HEK293 (cell line): Measurements from ENCODE around the gene TPSAB1.
A peak's percentile ranks its signal among the peaks of the same experiment; 100 is the strongest.

Source experiments
- BCL11A ChIP-seq: fragments of 450-650 bp; formaldehyde crosslinking; IDR thresholded peaks from 2 replicates; pipeline ENCODE4 v1.5.1; 2016; ENCODE audit warnings: low read depth, missing biosample characterization, missing genetic modification characterization
- BCL11B ChIP-seq: fragments of 450-650 bp; formaldehyde crosslinking; IDR thresholded peaks from 2 replicates; pipeline ENCODE4 v1.5.1; 2016; ENCODE audit warnings: low read depth, missing biosample characterization, missing genetic modification characterization
- EGR2 ChIP-seq: fragments of 450-650 bp; formaldehyde crosslinking; IDR thresholded peaks from 2 replicates; pipeline ENCODE4 v1.5.1; 2016; ENCODE audit warnings: low read depth, missing biosample characterization, missing genetic modification characterization
- IKZF3 ChIP-seq: fragments of 450-650 bp; IDR thresholded peaks from 2 replicates; pipeline ENCODE4 v1.5.0; 2018; ENCODE audit warnings: missing biosample characterization, mild to moderate bottlenecking, missing genetic modification characterization, moderate library complexity
- KLF10 ChIP-seq: fragments of 450-650 bp; IDR thresholded peaks from 2 replicates; pipeline ENCODE4 v1.5.1; 2018; ENCODE audit warnings: missing biosample characterization, mild to moderate bottlenecking, missing genetic modification characterization
- KLF8 ChIP-seq: fragments of 450-650 bp; formaldehyde crosslinking; IDR thresholded peaks from 2 replicates; pipeline ENCODE4 v1.5.1; 2016; ENCODE audit warnings: missing biosample characterization, missing genetic modification characterization
- MZF1 ChIP-seq: fragments of 450-650 bp; formaldehyde crosslinking; IDR thresholded peaks from 2 replicates; pipeline ENCODE4 v1.5.1; 2017; ENCODE audit warnings: missing biosample characterization, missing genetic modification characterization, borderline replicate concordance
- SCRT2 ChIP-seq: fragments of 450-650 bp; formaldehyde crosslinking; IDR thresholded peaks from 2 replicates; pipeline ENCODE4 v1.5.1; 2016; ENCODE audit warnings: missing biosample characterization, missing genetic modification characterization
- SP7 ChIP-seq: fragments of 450-650 bp; formaldehyde crosslinking; IDR thresholded peaks from 2 replicates; pipeline ENCODE4 v1.5.1; 2016; ENCODE audit warnings: missing biosample characterization, missing genetic modification characterization
- ZFP37 ChIP-seq: fragments of 450-650 bp; formaldehyde crosslinking; IDR thresholded peaks from 2 replicates; pipeline ENCODE4 v1.5.1; 2016; ENCODE audit warnings: missing biosample characterization, missing genetic modification characterization
- ZNF2 ChIP-seq: fragments of 450-650 bp; formaldehyde crosslinking; IDR thresholded peaks from 2 replicates; pipeline ENCODE4 v1.5.1; 2016; ENCODE audit warnings: missing biosample characterization, missing genetic modification characterization
- ZNF24 ChIP-seq: fragments of 450-650 bp; formaldehyde crosslinking; IDR thresholded peaks from 2 replicates; pipeline ENCODE4 v1.5.1; 2016; ENCODE audit warnings: missing biosample characterization, missing genetic modification characterization
- ZNF394 ChIP-seq: fragments of 450-650 bp; formaldehyde crosslinking; IDR thresholded peaks from 2 replicates; pipeline ENCODE4 v1.5.1; 2016; ENCODE audit warnings: missing biosample characterization, missing genetic modification characterization, mild to moderate bottlenecking, moderate library complexity, borderline replicate concordance
- ZNF521 ChIP-seq: fragments of 450-650 bp; formaldehyde crosslinking; IDR thresholded peaks from 2 replicates; pipeline ENCODE4 v1.5.1; 2017; ENCODE audit warnings: missing biosample characterization, mild to moderate bottlenecking, missing genetic modification characterization
- ZNF600 ChIP-seq: fragments of 450-650 bp; formaldehyde crosslinking; IDR thresholded peaks from 2 replicates; pipeline ENCODE4 v1.5.1; 2016; ENCODE audit warnings: missing biosample characterization, missing genetic modification characterization
- ZNF610 ChIP-seq: fragments of 450-650 bp; formaldehyde crosslinking; IDR thresholded peaks from 2 replicates; pipeline ENCODE4 v1.5.1; 2016; ENCODE audit warnings: missing biosample characterization, missing genetic modification characterization, borderline replicate concordance
- ZNF629 ChIP-seq: fragments of 450-650 bp; formaldehyde crosslinking; IDR thresholded peaks from 2 replicates; pipeline ENCODE4 v1.5.1; 2017; ENCODE audit warnings: missing biosample characterization, missing genetic modification characterization
- ZNF76 ChIP-seq: fragments of 450-650 bp; formaldehyde crosslinking; IDR thresholded peaks from 2 replicates; pipeline ENCODE4; 2016; ENCODE audit warnings: low read depth, missing biosample characterization, missing genetic modification characterization, borderline replicate concordance
- ZNF776 ChIP-seq: fragments of 450-650 bp; formaldehyde crosslinking; IDR thresholded peaks from 2 replicates; pipeline ENCODE4 v1.5.0; 2017; ENCODE audit warnings: missing biosample characterization, missing genetic modification characterization, borderline replicate concordance
- ZNF843 ChIP-seq: fragments of 450-650 bp; formaldehyde crosslinking; IDR thresholded peaks from 2 replicates; pipeline ENCODE4 v1.5.1; 2016; ENCODE audit warnings: missing biosample characterization, missing genetic modification characterization
- TF ChIP-seq, protein P1 (sequence below): fragments of 450-650 bp; formaldehyde crosslinking; IDR thresholded peaks from 2 replicates; pipeline ENCODE4 v1.5.1; 2017; ENCODE audit warnings: missing biosample characterization, missing genetic modification characterization
- TF ChIP-seq, protein P2 (sequence below): fragments of 450-650 bp; formaldehyde crosslinking; IDR thresholded peaks from 2 replicates; pipeline ENCODE4 v1.5.1; 2016; ENCODE audit warnings: missing biosample characterization, missing genetic modification characterization
- TF ChIP-seq, protein P3 (sequence below): fragments of 450-650 bp; formaldehyde crosslinking; IDR thresholded peaks from 2 replicates; pipeline ENCODE4 v1.5.1; 2017; ENCODE audit warnings: missing biosample characterization, missing genetic modification characterization
- TF ChIP-seq, protein P4 (sequence below): fragments of 450-650 bp; formaldehyde crosslinking; IDR thresholded peaks from 2 replicates; pipeline ENCODE4 v1.5.1; 2016; ENCODE audit warnings: missing biosample characterization, missing genetic modification characterization
- TF ChIP-seq, protein P5 (sequence below): fragments of 450-650 bp; formaldehyde crosslinking; IDR thresholded peaks from 2 replicates; pipeline ENCODE4 v1.5.1; 2016; ENCODE audit warnings: missing biosample characterization, missing genetic modification characterization
- TF ChIP-seq, protein P6 (sequence below): fragments of 450-650 bp; formaldehyde crosslinking; IDR thresholded peaks from 2 replicates; pipeline ENCODE4 v1.5.1; 2016; ENCODE audit warnings: missing biosample characterization, missing genetic modification characterization
- TF ChIP-seq, protein P7 (sequence below): fragments of 450-650 bp; formaldehyde crosslinking; IDR thresholded peaks from 2 replicates; pipeline ENCODE4 v1.5.1; 2017; ENCODE audit warnings: missing biosample characterization, missing genetic modification characterization

The TPSAB1 gene

DNA sequence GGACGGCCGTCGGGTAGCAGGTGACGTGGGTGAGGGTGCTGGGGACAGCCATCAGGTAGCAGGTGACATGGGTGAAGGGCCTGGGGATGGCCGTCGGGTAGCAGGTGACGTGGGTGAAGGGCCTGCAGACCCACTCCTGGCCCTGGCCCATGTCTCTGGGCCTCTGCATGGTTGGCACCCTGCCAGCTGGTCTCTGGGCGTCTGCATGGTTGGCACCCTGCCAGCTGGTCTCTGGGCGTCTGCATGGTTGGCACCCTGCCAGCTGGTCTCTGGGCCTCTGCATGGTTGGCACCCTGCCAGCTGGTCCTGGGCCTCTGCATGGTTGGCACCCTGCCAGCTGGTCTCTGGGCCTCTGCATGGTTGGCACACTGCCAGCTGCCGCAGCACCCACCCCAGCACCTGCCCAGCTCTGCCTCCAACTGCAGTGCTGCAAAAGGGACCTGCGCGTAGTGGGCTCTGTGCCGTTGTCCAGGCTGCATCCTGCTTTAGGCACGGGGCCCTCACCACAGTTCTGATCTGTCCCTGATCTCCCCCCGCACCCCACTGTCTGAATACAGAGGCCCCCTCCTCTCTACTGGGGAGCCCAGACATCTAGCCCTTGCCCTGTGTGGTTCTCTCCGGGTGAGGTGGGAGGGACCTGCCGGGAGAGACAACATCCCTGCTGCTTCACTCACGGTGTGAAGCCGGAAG is 31.4 kb downstream of the TPSAB1 start (continued):
- TF ChIP-seq SP7 (tag by site-specific recombination): peak; percentile 82
- TF ChIP-seq, protein P1, sequence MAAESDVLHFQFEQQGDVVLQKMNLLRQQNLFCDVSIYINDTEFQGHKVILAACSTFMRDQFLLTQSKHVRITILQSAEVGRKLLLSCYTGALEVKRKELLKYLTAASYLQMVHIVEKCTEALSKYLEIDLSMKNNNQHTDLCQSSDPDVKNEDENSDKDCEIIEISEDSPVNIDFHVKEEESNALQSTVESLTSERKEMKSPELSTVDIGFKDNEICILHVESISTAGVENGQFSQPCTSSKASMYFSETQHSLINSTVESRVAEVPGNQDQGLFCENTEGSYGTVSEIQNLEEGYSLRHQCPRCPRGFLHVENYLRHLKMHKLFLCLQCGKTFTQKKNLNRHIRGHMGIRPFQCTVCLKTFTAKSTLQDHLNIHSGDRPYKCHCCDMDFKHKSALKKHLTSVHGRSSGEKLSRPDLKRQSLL (tag by site-specific recombination): 0 out of 2 replicates have a peak, but pooled peaks have one; percentile 57
- peak; percentile 54 for TF ChIP-seq ZNF843 (tag by site-specific recombination)
- peak; percentile 65; the same call in 1 of the 2 replicates for TF ChIP-seq BCL11B (tag by site-specific recombination)
- TF ChIP-seq, protein P2, sequence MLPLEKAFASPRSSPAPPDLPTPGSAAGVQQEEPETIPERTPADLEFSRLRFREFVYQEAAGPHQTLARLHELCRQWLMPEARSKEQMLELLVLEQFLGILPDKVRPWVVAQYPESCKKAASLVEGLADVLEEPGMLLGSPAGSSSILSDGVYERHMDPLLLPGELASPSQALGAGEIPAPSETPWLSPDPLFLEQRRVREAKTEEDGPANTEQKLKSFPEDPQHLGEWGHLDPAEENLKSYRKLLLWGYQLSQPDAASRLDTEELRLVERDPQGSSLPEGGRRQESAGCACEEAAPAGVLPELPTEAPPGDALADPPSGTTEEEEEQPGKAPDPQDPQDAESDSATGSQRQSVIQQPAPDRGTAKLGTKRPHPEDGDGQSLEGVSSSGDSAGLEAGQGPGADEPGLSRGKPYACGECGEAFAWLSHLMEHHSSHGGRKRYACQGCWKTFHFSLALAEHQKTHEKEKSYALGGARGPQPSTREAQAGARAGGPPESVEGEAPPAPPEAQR: peak; percentile 84; the same call in 1 of the 2 replicates
- peak; percentile 87 for TF ChIP-seq ZNF600 (tag by site-specific recombination)
- peak; percentile 70; the same call in 1 of the 2 replicates for TF ChIP-seq ZNF610
- TF ChIP-seq EGR2: peak; percentile 57; the same call in 1 of the 2 replicates
- TF ChIP-seq ZNF24 (tag by site-specific recombination): peak; percentile 80; the same call in 1 of the 2 replicates
- TF ChIP-seq ZNF521 (tag by site-specific recombination): peak; percentile 100
- TF ChIP-seq SCRT2 (tag by site-specific recombination): peak; percentile 54
- TF ChIP-seq ZFP37 (tag by site-specific recombination): peak; percentile 60; the same call in 1 of the 2 replicates
- TF ChIP-seq KLF8 (tag by site-specific recombination): peak; percentile 45; the same call in 1 of the 2 replicates
- TF ChIP-seq ZNF776: peak; percentile 100
- 0 out of 2 replicates have a peak, but pooled peaks have one; percentile 80 for TF ChIP-seq MZF1 (tag by site-specific recombination)
- TF ChIP-seq, protein P3, sequence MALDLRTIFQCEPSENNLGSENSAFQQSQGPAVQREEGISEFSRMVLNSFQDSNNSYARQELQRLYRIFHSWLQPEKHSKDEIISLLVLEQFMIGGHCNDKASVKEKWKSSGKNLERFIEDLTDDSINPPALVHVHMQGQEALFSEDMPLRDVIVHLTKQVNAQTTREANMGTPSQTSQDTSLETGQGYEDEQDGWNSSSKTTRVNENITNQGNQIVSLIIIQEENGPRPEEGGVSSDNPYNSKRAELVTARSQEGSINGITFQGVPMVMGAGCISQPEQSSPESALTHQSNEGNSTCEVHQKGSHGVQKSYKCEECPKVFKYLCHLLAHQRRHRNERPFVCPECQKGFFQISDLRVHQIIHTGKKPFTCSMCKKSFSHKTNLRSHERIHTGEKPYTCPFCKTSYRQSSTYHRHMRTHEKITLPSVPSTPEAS (tag by site-specific recombination): peak; percentile 71
- TF ChIP-seq, protein P4, sequence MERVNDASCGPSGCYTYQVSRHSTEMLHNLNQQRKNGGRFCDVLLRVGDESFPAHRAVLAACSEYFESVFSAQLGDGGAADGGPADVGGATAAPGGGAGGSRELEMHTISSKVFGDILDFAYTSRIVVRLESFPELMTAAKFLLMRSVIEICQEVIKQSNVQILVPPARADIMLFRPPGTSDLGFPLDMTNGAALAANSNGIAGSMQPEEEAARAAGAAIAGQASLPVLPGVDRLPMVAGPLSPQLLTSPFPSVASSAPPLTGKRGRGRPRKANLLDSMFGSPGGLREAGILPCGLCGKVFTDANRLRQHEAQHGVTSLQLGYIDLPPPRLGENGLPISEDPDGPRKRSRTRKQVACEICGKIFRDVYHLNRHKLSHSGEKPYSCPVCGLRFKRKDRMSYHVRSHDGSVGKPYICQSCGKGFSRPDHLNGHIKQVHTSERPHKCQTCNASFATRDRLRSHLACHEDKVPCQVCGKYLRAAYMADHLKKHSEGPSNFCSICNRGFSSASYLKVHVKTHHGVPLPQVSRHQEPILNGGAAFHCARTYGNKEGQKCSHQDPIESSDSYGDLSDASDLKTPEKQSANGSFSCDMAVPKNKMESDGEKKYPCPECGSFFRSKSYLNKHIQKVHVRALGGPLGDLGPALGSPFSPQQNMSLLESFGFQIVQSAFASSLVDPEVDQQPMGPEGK (tag by site-specific recombination): peak; percentile 95
- TF ChIP-seq, protein P5, sequence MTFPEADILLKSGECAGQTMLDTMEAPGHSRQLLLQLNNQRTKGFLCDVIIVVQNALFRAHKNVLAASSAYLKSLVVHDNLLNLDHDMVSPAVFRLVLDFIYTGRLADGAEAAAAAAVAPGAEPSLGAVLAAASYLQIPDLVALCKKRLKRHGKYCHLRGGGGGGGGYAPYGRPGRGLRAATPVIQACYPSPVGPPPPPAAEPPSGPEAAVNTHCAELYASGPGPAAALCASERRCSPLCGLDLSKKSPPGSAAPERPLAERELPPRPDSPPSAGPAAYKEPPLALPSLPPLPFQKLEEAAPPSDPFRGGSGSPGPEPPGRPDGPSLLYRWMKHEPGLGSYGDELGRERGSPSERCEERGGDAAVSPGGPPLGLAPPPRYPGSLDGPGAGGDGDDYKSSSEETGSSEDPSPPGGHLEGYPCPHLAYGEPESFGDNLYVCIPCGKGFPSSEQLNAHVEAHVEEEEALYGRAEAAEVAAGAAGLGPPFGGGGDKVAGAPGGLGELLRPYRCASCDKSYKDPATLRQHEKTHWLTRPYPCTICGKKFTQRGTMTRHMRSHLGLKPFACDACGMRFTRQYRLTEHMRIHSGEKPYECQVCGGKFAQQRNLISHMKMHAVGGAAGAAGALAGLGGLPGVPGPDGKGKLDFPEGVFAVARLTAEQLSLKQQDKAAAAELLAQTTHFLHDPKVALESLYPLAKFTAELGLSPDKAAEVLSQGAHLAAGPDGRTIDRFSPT (tag by site-specific recombination): peak; percentile 89
- peak; percentile 89 for TF ChIP-seq IKZF3 (tag by site-specific recombination)
- peak; percentile 65; the same call in 1 of the 2 replicates for TF ChIP-seq ZNF2 (tag by site-specific recombination)
- TF ChIP-seq ZNF394: peak; percentile 60; the same call in 1 of the 2 replicates
- TF ChIP-seq, protein P6, sequence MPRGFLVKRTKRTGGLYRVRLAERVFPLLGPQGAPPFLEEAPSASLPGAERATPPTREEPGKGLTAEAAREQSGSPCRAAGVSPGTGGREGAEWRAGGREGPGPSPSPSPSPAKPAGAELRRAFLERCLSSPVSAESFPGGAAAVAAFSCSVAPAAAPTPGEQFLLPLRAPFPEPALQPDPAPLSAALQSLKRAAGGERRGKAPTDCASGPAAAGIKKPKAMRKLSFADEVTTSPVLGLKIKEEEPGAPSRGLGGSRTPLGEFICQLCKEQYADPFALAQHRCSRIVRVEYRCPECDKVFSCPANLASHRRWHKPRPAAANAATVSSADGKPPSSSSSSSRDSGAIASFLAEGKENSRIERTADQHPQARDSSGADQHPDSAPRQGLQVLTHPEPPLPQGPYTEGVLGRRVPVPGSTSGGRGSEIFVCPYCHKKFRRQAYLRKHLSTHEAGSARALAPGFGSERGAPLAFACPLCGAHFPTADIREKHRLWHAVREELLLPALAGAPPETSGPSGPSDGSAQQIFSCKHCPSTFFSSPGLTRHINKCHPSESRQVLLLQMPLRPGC: peak; percentile 59
- TF ChIP-seq, protein P7, sequence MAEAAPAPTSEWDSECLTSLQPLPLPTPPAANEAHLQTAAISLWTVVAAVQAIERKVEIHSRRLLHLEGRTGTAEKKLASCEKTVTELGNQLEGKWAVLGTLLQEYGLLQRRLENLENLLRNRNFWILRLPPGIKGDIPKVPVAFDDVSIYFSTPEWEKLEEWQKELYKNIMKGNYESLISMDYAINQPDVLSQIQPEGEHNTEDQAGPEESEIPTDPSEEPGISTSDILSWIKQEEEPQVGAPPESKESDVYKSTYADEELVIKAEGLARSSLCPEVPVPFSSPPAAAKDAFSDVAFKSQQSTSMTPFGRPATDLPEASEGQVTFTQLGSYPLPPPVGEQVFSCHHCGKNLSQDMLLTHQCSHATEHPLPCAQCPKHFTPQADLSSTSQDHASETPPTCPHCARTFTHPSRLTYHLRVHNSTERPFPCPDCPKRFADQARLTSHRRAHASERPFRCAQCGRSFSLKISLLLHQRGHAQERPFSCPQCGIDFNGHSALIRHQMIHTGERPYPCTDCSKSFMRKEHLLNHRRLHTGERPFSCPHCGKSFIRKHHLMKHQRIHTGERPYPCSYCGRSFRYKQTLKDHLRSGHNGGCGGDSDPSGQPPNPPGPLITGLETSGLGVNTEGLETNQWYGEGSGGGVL (tag by site-specific recombination): peak; percentile 95
- TF ChIP-seq KLF10 (tag by site-specific recombination): peak; percentile 98
- peak; percentile 31; the same call in 1 of the 2 replicates for TF ChIP-seq BCL11A
- TF ChIP-seq ZNF629 (tag by site-specific recombination): peak; percentile 85
- peak; percentile 55; the same call in 1 of the 2 replicates for TF ChIP-seq ZNF76 (tag by site-specific recombination)
